Measurements from ENCODE around the gene ZFYVE1. TPM values are rescaled to one million over a fixed set of nuclear protein-coding genes. Genes with fewer than 3 reads are reported as not detected.

The ZFYVE1 gene
- total RNA-seq, 1 donor from 2014 or later: 50.6 TPM

GRCh38 chr14:72928872-72929271 is 98.0 kb downstream of the ZFYVE1 start:
- Mint-ChIP-seq H3K27ac (ENCODE audit: unreplicated experiment) (no peak overlapping the region), H3K4me1 (ENCODE audit: unreplicated experiment) (no peaks in the 10 kb centered on the region), H3K27me3 (ENCODE audit: unreplicated experiment) (peaks cover 4% of the 10 kb centered on the region), H3K4me3 (ENCODE audit: unreplicated experiment) (no peak overlapping the region), H3K36me3 (ENCODE audit: low read depth, unreplicated experiment) (no peaks in the 10 kb centered on the region), H3K9me3 (ENCODE audit: unreplicated experiment) (no peaks in the 10 kb centered on the region)
- no peak for DNase-seq (ENCODE audit: low spot score)
- TF ChIP-seq CTCF (IDR thresholded peaks at IDR 0.05; ENCODE audit: unreplicated experiment): no peak

- no peaks in the 10 kb centered on the region for H3K36me3 Mint-ChIP-seq (ENCODE audit: low read depth, unreplicated experiment)
- peak; percentile 90 for DNase-seq (ENCODE audit: low spot score)
Observed at GRCh38 chr14:72926292-72927028, 100.4 kb downstream of the ZFYVE1 start, which contains the start of gene DCAF4. Gene DCAF4, plus strand, starts transcription at chr14:72926464. Its CDS starts 11,515 bp downstream, at chr14:72937979.

GRCh38 chr14:72925815-72926291 is 101.1 kb downstream of the ZFYVE1 start:
- H3K9me3 Mint-ChIP-seq (ENCODE audit: unreplicated experiment): no peaks in the 10 kb centered on the region
- no peaks in the 10 kb centered on the region for H3K36me3 Mint-ChIP-seq (ENCODE audit: low read depth, unreplicated experiment)
- H3K4me3 Mint-ChIP-seq (ENCODE audit: unreplicated experiment): peak overlapping the region; percentile 88
- H3K27ac Mint-ChIP-seq (ENCODE audit: unreplicated experiment): no peak overlapping the region
- H3K27me3 Mint-ChIP-seq (ENCODE audit: unreplicated experiment): peaks cover 4% of the 10 kb centered on the region
- no peak for TF ChIP-seq CTCF (IDR thresholded peaks at IDR 0.05; ENCODE audit: unreplicated experiment)
- no peaks in the 10 kb centered on the region for H3K4me1 Mint-ChIP-seq (ENCODE audit: unreplicated experiment)
- no peak for DNase-seq (ENCODE audit: low spot score)

More at GRCh38 chr14:72926292-72927028, 100.4 kb downstream of the ZFYVE1 start, which contains the start of gene DCAF4:
- Mint-ChIP-seq H3K27me3 (ENCODE audit: unreplicated experiment) (peaks cover 4% of the 10 kb centered on the region), H3K4me1 (ENCODE audit: unreplicated experiment) (no peaks in the 10 kb centered on the region), H3K27ac (ENCODE audit: unreplicated experiment) (peak within 1 kb of the TSS; percentile 42), H3K4me3 (ENCODE audit: unreplicated experiment) (peak within 1 kb of the TSS; percentile 92), H3K9me3 (ENCODE audit: unreplicated experiment) (no peaks in the 10 kb centered on the region)
- TF ChIP-seq CTCF (IDR thresholded peaks at IDR 0.05; ENCODE audit: unreplicated experiment): no peak

- peak overlapping the region; percentile 88 for H3K4me3 Mint-ChIP-seq (ENCODE audit: unreplicated experiment)
- no peak for DNase-seq (ENCODE audit: low spot score)
- no peak overlapping the region for H3K27ac Mint-ChIP-seq (ENCODE audit: unreplicated experiment)
- H3K9me3 Mint-ChIP-seq (ENCODE audit: unreplicated experiment): no peaks in the 10 kb centered on the region
- H3K36me3 Mint-ChIP-seq (ENCODE audit: low read depth, unreplicated experiment): no peaks in the 10 kb centered on the region
- no peak for TF ChIP-seq CTCF (IDR thresholded peaks at IDR 0.05; ENCODE audit: unreplicated experiment)
- H3K4me1 Mint-ChIP-seq (ENCODE audit: unreplicated experiment): no peaks in the 10 kb centered on the region
- H3K27me3 Mint-ChIP-seq (ENCODE audit: unreplicated experiment): peaks cover 4% of the 10 kb centered on the region
Observed at GRCh38 chr14:72925171-72925759, 101.6 kb downstream of the ZFYVE1 start.

- H3K27ac Mint-ChIP-seq (ENCODE audit: unreplicated experiment): no peak overlapping the region
- no peaks in the 10 kb centered on the region for H3K4me1 Mint-ChIP-seq (ENCODE audit: unreplicated experiment)
- H3K9me3 Mint-ChIP-seq (ENCODE audit: unreplicated experiment): no peaks in the 10 kb centered on the region
- H3K27me3 Mint-ChIP-seq (ENCODE audit: unreplicated experiment): peaks cover 4% of the 10 kb centered on the region
- no peak for TF ChIP-seq CTCF (IDR thresholded peaks at IDR 0.05; ENCODE audit: unreplicated experiment)
- H3K36me3 Mint-ChIP-seq (ENCODE audit: low read depth, unreplicated experiment): no peaks in the 10 kb centered on the region
- H3K4me3 Mint-ChIP-seq (ENCODE audit: unreplicated experiment): no peak overlapping the region
- DNase-seq (ENCODE audit: low spot score): no peak
Observed at GRCh38 chr14:72924337-72924736, 102.6 kb downstream of the ZFYVE1 start.

All from endothelial cell (in vitro differentiated cells).